SK-N-SH (cell line): ENCODE results near the gene FAM83E.

Experiments
- CTCF ChIP-seq: fragments of 200-600 bp; sonication (generic); IDR thresholded peaks from 2 replicates; pipeline ENCODE4 v1.6.1; 2017; ENCODE audit warnings: antibody characterized with exemption, mild to moderate bottlenecking, moderate library complexity
- TCF12 ChIP-seq: IDR thresholded peaks from 2 replicates; pipeline ENCODE4 v1.4.0; 2012

- TF ChIP-seq TCF12 (no peak), CTCF (no peak)
Measured at GRCh38 chr19:48648134-48648533, 33.3 kb upstream of the FAM83E start.
